ENCODE data around the gene NCAPH2.

DNA sequence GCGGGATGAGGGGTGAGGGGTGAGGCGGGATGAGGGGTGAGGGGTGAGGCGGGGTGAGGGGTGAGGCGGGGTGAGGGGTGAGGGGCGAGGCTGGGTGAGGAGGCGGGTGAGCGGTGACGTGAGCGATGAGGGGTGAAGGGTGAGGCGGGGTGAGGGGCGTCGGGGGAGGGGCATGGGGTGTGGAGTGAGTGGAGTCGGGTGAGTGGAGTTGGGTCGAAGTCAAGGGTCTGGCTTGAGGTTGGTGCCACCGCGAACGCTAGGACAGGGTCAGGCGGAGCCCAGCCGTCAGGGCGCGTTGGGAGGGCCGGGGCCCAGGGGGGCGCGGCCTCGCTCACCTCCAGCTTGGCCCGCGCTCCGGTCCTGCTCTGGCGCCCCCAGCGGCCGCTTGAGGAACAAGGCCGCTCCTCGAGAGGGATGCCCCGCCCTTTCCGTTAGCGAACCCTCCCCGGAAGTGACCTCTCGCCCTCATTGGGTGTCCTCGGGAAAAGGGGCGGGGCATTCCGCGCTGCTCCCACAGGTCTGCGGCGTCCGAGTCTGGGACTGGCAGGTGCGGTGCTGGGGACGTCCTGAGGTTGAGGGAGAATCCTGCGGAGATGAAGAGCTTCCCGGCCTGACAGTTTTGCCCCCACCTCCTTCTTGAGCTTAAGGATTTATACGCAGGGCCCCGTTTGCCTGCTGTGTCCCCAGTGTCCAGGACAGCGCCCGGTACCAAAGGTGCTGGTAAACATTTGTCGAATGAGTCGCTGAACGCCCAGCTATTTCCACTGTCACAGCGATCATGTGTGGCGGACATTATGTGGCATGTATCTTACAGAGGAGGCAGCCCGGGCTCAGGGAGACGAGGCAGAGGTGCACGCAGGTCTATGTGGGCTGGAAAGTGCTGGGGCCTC lies 54.7 kb downstream of the NCAPH2 start, which contains the start of gene SYCE3:
- TF ChIP-seq, protein P1, sequence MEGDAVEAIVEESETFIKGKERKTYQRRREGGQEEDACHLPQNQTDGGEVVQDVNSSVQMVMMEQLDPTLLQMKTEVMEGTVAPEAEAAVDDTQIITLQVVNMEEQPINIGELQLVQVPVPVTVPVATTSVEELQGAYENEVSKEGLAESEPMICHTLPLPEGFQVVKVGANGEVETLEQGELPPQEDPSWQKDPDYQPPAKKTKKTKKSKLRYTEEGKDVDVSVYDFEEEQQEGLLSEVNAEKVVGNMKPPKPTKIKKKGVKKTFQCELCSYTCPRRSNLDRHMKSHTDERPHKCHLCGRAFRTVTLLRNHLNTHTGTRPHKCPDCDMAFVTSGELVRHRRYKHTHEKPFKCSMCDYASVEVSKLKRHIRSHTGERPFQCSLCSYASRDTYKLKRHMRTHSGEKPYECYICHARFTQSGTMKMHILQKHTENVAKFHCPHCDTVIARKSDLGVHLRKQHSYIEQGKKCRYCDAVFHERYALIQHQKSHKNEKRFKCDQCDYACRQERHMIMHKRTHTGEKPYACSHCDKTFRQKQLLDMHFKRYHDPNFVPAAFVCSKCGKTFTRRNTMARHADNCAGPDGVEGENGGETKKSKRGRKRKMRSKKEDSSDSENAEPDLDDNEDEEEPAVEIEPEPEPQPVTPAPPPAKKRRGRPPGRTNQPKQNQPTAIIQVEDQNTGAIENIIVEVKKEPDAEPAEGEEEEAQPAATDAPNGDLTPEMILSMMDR (IDR thresholded peaks at IDR 0.05) = peak; percentile 95 to 99 (median 97)
- TF ChIP-seq POLR2A (IDR thresholded peaks at IDR 0.05) = peak; percentile 70 to 90 (median 87)
